GM18499 (cell line): ENCODE data around the gene ZNF407.

ENCODE experiments used
- ATAC-seq: cut with Tn5 transposase; IDR thresholded peaks from one replicate; pipeline ENCODE4 v1.9.1; 2021; ENCODE audit warnings: moderate number of reproducible peaks; ENCODE audit not compliant: insufficient read depth, unreplicated experiment

ZNF407 gene

DNA sequence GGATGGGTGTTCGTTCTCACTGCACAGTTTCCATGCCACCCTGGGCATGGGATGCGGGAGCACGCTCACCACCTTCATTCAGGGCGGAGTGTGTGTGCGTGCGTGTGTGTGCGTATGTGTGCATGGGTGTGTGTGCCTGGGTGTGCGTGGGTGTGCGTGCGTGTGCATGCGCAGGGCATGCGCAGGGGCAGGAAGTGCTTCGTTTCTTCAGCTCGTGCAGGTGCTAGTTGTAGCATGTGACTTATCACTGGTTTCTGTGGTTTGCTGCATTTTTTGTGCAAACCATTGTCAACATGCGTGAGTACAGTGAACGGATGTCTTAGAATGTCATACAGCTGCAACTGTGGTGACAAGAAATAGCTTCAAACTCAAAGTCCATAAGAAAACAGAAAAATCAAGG lies 431.8 kb downstream of the ZNF407 start:
- ATAC-seq, result no peak

DNA sequence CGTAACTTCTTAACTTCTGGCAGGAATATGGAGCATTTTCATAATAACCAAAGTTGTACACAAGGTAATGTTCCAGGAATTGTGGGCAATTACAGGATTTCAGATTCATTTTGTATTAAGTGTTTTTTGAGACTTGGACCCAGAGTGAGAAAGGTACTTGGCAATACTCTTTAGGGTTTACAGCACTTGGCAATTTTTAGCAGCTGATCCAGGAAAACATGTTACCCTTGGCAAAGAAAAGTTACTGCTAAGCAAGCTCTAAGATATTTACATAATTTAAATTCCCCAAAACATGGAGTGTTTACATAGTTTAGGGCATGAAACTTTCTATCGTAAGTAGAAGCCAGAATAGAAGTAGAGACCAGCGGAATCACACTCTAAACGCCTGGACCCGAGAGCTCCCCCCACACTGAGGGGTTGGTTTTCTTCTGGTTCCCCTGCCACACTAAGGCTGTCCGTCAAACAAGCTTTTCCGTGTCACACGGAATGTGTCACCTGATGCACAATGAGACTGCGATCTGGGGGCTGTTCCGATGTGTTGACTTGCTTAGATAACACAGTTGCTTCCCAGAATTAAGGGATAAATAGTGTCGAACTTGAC lies 434.1 kb downstream of the ZNF407 start:
- ATAC-seq, result no peak

DNA sequence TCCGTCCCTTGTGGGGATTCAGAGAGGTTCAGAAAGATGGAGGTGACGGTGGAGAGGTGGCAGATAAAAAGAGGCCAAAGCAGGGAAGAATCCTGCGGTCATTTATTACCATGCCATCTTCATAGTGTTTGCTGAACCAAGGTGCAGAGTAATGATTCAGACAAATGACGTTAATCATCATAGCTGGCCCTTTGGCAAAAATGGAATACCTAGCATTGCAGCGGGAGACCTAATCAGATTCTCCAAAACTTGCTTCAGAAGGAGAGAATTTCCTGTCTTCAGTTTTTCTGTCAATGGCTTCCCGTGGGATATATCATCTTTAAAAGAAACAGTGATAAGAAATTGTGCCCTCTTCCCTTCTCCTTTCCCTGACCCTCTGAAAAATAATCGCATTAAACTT lies 435.8 kb downstream of the ZNF407 start:
- ATAC-seq, result no peak

DNA sequence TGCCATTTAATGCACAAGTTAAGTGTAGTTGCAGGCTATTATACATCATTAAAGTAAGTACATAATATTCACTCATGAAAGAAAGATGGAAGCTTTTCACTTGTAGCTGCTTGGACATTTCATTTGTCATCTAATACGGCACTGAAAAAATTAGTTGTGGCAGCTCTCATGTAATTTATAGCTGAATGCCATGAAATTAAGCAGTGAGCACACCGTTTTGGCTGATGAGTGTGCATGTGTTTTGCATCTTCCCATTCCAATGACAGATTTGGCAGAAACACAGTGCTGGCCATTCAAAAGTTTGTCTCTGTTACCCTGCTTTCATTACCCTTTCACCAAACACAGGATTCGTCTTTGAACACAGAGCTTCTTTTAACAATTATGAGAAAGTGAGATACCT lies 437.3 kb downstream of the ZNF407 start:
- no peak for ATAC-seq

DNA sequence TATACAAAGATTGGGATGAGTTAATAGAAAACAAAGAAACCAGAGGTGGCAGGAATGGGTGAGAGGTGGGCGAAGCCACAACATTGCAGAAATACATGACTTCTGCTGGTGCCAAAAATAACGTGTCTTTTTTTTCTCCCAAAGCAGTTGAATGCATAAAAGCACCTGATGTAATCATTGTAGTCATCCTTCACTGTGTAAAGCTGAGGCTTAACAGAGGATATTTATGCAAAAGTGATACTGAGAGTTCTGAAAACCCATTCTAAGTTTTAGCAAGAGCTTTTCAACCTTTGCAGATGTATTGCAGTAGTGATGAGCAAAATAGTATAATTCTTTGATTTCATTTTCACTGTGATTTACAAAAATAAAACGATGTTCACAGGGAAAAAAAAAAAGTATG lies 438.3 kb downstream of the ZNF407 start:
- no peak for ATAC-seq

DNA sequence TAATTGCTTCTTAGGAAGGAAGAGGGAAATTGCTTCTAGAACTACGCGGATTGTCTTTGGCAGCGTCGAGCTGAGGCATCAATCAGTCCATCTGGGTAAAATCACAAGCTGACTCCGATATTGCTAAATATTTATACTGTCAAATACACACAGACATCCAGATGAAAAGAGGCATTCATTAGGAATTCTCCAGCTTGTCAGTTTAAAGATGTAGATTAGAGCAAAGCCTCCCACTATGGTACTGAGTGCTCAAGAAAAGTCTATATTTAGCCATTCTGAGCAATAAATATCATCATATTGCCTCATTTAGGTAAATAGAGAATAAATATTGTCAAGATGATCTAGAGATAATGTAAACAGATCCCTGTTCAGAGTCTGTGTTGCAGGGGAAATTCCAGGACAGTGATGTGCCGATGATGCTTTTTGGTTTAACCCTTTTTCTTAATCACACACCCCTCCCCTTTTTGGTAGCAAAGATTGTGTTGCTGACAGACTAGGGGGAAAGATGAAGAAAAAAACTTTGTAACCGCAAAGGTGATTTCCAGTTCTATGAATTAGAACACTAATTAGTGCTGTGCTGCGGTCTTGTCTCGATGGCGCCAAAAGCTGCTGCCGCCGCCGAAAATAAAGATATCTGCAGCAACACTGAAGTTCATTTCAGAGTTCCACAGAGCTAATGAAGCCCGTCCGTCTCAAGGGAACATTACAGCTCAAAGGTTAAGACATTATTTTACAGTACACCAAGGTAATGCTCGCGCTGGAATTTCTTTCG lies 439.4 kb downstream of the ZNF407 start:
- no peak for ATAC-seq

DNA sequence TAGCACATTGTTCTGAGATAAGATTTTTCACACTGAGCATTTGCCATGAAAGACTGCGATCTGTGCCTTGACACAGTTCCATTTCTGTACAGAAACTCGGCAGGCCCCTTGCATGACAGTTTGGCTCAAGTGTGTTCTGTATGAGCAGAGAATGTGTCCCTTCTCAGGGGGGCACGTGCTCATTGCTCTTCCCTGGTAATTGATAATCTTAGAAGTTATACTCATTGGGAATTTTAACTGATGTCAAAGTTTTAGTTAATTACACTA lies 440.0 kb downstream of the ZNF407 start:
- ATAC-seq, result no peak

DNA sequence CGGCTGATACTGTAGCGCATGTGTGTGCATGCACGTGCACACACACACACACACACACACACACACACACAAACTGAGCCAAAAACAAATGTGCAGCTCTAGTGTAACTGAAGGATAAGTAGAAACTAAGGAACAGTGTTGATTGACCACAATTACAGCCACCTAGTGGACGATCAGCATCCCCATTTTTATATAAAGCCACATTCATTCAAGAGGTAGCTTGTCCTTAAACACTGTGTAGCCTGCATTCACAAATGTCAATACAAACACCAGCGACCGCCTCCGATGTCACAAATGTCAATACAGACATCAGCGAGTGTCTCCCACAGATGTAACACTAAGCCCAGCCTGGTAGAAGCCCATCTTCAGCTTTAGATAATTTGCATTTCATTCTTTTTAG lies 443.9 kb downstream of the ZNF407 start:
- no peak for ATAC-seq

DNA sequence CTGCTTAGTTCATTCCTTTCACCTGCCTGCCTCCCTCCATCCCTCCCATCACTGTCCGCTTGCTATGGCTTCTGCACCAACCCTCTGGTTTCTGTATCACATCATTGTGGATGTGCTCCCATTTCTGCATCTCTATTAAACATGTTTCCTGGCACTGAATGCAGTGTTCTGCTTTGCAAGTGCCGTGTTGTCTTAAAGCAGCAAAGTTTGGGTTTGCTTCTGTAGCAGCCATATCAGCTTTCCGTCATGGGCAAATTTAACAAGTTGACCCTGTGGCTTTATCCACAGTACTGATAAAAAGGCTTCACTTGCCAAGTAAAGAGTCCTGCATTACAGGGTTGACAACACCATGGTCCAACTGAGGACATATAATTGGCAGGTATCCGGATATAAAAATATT lies 445.8 kb downstream of the ZNF407 start:
- ATAC-seq, result no peak

DNA sequence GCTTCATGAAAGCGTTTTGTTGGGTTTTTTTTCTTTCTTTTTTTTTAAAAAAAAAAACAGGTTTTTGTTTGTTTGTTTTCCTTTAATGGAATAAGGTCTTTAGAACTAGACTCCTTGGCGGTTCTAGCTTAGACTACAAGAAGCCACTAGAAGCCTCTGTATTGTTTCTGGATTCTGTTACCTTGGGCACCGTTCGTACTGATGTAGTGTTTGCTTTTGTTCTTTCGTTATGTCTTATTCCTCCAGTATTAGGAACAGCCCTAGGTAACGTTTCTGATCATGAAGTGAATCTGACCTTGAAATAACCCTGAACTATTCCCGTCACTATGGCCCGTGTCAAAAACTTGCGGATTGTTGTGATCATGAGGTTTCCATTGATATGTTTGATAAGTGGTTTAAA lies 446.6 kb downstream of the ZNF407 start:
- no peak for ATAC-seq

DNA sequence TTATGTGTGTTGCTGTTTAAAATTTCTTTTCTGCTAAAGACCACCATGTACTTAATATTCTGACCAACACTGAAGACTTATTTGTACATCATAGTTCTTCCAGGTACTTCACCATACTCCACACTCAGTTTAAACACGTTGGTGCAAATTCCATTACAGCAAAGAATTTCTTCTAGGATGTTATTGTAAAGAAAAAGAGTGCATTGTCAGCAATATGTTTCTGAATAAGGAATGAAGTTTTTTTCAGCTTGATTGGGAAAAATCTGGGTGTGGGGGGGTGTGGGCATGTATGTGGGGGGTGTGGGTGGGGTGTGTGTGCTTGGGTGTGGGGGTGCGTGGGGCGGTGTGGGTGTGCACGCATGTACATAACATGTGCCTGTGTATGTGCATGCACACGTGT lies 447.1 kb downstream of the ZNF407 start:
- no peak for ATAC-seq

DNA sequence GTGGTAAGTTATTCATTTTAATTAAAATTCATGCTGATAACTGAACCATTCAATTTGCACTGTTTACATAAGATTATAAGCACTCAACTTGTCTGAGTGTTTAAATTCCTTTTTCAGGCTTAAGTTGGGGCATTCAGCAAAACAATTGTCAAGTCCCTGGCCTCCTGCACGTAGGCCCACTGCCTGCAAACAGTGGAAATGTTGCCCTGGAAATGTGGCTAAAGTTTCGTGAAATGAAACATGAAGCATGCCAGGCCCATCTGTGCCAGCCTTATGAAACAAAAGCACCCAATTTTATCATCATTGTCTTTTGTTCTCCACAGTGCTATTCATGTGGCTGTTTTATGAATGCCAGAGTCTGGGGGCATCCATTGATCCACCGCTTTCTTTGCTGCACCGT lies 447.6 kb downstream of the ZNF407 start:
- no peak for ATAC-seq

DNA sequence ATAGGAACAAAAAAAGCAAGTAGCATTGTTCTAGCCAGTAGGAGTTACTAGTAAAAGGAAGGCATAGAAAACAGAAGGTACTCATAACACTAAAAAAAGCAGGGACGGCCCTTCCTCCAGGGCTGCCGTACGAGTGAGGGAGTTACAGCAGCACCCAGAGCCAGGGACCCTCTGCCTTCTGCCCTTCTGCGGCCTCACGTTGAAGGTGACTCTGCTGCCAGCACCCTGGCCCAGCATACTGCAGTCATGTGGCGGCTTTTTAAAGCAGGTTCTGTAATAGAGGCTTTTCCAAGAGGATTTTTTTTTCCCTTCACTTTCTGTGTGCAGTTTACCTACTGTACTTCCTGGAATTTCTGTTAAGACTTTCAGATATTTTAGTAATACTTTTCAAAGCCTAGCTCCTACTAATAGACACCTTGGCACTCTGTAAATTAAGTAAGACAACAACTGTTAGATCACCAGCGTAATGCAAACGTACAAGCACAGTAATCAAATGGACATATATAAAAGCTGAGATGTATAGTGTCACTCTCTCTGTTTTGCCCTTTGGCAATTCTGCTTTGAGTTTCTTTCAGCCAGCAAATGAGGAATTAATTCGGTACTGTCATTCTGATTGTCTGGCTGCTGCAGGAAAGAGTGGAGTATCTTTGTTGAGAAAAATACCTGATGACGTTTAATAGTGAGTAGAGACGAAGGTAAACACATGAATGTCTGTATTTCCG lies 449.7 kb downstream of the ZNF407 start:
- ATAC-seq, result no peak

DNA sequence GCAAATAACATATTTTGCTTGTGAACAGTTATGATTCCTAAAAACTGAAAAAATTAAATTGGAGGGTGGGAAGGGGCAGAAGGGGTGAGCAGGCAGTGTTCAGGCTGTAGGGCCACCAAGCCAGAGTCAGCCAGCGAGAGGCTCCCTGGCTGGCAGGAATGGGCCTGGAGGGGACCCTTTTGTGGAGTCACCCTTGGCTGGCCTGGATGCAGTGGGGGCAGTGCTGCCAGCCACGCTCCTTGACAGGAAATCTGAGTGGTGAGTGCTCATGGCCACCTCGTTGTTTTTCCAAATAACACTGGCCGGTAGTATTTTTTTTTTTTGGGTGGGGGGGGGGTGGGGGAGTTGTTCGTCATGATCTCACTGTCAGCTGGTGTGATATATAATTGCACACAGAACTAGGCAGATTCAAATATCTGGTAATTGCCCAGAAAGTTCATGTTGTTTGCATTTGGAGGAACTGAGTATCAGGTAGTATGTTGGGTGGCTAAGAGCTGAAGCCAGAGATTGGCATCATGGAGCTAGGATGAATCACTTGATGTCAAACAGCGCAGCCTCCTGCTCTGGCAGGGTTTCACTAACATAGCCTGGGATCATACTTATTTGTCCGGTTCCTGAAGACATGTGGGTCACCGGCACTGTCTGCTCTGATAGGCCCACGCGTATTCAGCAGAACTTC lies 451.2 kb downstream of the ZNF407 start:
- no peak for ATAC-seq

DNA sequence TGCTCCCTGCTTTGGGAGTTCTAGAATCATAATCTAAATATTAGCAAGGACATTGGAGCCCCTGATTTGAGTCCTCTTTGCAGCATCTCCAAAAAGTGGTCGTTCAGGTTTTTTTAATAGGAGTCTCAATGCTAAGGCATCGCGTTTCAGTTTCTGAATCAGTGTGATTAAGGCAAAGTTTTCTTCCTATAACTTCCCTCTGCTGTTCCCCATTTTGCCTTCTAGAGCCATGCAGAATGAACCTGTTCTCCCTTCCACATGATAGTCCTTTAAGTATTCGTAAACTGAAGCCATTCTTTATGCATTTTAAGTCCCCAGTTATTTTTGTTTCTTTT lies 451.8 kb downstream of the ZNF407 start:
- no peak for ATAC-seq

DNA sequence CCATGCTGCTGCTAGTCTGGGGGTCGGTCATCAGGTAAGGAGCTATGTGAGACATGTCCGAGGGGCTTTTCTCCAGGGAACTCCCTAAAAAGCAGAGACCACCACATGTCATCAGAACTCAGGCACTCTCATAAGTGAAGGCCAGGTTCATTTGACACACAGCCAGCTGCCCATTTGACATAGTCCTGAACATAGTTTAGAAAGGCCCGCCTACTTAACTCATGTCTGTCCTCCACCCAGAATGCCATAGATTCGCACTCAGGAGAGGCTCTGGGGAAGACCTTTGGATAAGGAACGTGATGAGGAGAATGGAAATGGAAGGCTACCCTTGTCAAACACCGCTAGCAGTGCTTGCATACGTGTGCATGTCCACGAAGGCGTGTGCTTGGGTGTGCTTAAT lies 454.1 kb downstream of the ZNF407 start:
- ATAC-seq, result no peak

DNA sequence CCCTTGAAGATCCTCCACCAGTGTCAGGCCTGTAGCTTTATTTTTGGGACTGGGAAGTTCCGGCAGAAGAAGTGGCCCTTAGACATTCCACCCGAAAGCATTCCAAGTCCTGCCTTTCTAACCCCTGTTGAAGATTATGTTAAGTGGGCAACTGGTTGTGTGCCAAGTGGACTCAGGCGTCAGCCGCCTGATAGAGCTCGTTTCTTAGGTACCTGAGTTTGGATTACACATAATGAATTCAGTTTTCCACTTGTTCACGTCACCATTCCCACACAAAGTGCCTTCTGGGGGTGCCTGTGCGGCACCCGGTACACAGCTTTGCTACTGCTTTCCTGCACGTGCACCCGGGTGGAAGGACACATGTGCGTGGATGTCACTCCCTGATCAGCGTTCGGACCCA lies 454.8 kb downstream of the ZNF407 start:
- ATAC-seq, result no peak

DNA sequence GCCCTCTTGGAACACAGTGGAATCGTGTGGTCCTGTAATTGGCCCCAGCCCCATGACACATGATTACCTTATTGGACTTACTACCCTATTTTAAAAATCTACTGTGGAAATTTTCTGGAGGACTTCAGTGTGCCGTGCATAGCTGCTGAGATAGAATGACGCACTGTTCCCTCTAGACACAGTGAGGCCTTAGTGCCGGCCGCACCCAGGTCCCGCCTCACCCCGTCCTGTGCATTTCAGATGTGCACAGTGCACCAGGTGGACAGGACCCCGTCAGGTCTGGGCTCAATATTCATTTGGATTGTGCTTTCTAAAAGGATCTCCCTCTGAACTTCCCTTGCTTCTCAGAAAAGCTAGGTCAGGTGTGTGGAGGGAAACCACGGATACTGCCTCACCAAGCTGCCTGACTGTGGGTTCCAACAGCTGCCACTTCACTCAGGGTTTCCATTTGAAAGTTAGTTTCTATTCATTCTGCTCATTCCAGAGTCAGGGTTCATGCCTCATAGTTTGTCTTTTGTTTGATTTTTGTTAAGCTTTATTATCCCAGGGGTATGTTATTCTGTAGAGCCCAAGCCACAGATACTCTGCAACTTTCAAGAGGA lies 455.5 kb downstream of the ZNF407 start:
- ATAC-seq, result no peak

DNA sequence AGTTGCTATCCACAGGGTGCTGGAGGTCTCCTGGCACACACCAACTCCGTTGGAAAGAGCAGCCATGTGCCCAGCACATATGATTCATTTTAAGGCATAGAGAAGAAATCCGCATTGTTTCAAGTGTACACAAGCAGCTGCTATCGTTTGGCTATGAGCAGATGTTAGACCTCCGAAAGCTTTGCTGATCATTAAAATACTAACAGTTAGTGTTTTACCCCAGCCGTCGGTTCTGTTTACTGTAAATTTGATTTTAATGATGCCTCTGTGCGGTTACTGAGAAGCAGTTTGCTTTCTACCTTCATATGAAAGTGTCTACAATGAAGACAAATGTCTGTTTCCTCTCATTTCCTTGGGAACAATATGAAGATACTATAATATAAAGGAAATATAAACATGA lies 456.4 kb downstream of the ZNF407 start:
- no peak for ATAC-seq

DNA sequence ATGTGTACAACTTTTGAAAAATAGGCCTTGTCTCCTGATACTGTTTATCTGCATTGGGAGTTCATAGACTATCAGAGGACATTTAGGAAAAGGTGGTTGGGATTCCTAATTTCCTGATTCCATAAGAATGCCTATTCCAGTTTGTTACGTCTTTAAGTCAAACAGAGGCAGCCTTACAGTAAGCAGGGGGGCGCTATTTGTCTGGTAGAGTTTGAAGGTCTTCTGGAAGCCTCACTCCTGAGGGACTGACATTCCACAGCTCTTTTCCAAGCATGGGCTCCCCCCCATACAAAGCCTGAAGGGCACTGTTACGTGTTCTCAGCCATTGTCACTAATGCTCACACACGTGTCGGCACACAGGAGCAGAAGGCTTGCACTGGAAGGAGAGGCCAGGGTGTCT lies 456.9 kb downstream of the ZNF407 start:
- no peak for ATAC-seq
